Left lung (tissue), 10 donors: ENCODE results near the gene SLBP. TPM values are rescaled to one million over a fixed set of nuclear protein-coding genes. Genes with fewer than 3 reads are reported as not detected.
A peak's percentile ranks its signal among the peaks of the same experiment; 100 is the strongest.
"Not testable (repeated sequence)": the region's sequence is repeated elsewhere in the genome, so short reads cannot be mapped to it uniquely, and the experiment has no call there.

ENCODE experiments used
- ATAC-seq: fragments of 200-7000 bp; cut with Tn5 transposase; one replicate; pipeline ENCODE4 v1.9.1; 2020; ENCODE audit warnings: moderate library complexity
- DNase-seq, 4 donors: peaks; one replicate each; pipeline ENCODE4 v3.0.0-alpha.2; 2013 to 2020
- H3K27ac ChIP-seq, 2 donors: fragments of 200-600 bp; sonication (generic) in 1 of 2; one replicate each; pipeline versions ENCODE4 v1.5.0 to v1.8.0; 2020 to 2021
- H3K27me3 ChIP-seq, 2 donors: fragments of 200-600 bp; sonication (generic) in 1 of 2; one replicate each; pipeline versions ENCODE4 v1.5.0 to v1.8.0; 2020 to 2021
- H3K36me3 ChIP-seq, 2 donors: fragments of 200-600 bp; sonication (generic) in 1 of 2; one replicate each; pipeline versions ENCODE4 v1.5.0 to v1.8.0; 2020 to 2021
- H3K4me1 ChIP-seq, 2 donors: fragments of 200-600 bp; one replicate each; pipeline ENCODE4 v1.8.0; 2021
- H3K4me3 ChIP-seq, 2 donors: fragments of 200-600 bp; sonication (generic) in 1 of 2; one replicate each; pipeline versions ENCODE4 v1.5.0 to v1.8.0; 2020 to 2021; ENCODE audit warnings: mild to moderate bottlenecking in 1 of 2
- H3K9me3 ChIP-seq, 2 donors: fragments of 200-600 bp; sonication (generic) in 1 of 2; one replicate each; pipeline versions ENCODE4 v1.5.0 to v1.8.0; 2020 to 2021
- intact Hi-C, 2 donors: fragments of 100-400 bp; cut with DNase I; formaldehyde crosslinking; loops; one replicate each; pipeline versions ENCODE4 v1.11.2 to v1.14.2; 2022
- polyA plus RNA-seq, 6 donors: library from polyadenylated mRNA; unstranded; fragments of 120-200 nt; gene quantifications; one replicate each; pipeline ENCODE4 v1.2.1, GENCODE V29; 2013; ENCODE audit not compliant: insufficient read length in 6 of 6
- total RNA-seq, 2 donors: library from RNA; stranded (reverse); fragmentation: NEBNext Ultra II Directional; extraction: Animal tissue kit (Norgen Biotek cat#: 25700); gene quantifications; one replicate each; pipeline ENCODE4 v1.2.1, GENCODE V29; 2021
- TF ChIP-seq, protein P1 (sequence below), 2 donors: fragments of 200-600 bp; sonication (generic) in 1 of 2; IDR thresholded peaks; one replicate each; pipeline versions ENCODE4 v1.5.0 to v1.8.0; 2021; ENCODE audit warnings: antibody characterized with exemption in 2 of 2
- donor health status: DM: no; HTN: yes; CAD: no.
- donor health status: DM: no; HTN: no; CAD: no.

Gene SLBP
- total and polyA plus RNA-seq, 8 donors = 39.1 to 73.0 (median 60.0) TPM

DNA sequence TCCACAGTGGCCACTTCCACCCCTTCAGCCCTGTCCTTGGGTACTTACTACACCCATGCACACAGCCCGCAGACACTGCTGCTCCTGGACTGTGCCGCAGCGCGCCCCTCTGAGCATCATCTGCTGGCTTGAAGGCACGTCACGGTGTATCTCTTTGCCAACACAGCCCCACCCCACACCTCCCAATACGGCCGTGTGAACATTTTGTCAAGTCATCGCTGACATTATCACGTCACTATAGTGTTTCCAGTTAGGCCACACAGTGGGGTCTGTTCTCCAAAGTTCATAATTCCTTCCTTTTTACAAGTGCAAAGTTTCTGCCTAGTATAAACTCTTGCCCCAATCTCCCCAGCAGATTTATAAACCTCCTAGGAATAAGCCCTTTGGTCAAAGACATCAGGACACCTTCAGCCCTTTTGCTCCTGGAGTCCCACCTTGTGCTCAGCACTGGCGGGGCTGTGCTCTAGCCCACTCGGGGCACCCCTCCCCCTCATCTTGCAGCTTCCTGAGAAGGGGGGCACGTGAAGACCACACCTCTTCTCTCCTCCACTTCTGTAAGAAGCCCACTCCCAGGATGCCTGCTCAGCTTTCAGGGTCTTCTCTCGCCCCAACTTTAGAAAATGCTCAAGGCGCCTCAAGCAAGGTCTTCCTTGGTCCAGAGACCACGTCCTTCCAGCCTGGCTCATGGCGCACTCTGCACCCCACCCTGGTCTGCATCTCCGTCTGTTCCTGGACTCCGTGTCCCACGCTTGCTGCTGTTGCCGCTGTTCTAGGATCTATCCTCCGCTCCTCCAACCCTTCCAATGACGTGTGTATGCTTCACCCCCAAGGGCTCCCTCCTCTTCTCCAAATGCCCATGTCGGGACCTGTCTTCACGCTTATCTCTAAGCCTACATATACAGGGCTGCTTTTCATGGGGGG, 35.3 kb downstream of the SLBP start:
- Histone ChIP-seq H3K4me1 (no peaks in the 10 kb centered on the region), H3K9me3 (no peaks in the 10 kb centered on the region), H3K36me3 (no peaks in the 10 kb centered on the region), H3K4me3 (no peak overlapping the region), H3K27me3 (no peaks in the 10 kb centered on the region), H3K27ac (no peak overlapping the region)
- ATAC-seq (no peak), DNase-seq (no peak)
- TF ChIP-seq, protein P1, sequence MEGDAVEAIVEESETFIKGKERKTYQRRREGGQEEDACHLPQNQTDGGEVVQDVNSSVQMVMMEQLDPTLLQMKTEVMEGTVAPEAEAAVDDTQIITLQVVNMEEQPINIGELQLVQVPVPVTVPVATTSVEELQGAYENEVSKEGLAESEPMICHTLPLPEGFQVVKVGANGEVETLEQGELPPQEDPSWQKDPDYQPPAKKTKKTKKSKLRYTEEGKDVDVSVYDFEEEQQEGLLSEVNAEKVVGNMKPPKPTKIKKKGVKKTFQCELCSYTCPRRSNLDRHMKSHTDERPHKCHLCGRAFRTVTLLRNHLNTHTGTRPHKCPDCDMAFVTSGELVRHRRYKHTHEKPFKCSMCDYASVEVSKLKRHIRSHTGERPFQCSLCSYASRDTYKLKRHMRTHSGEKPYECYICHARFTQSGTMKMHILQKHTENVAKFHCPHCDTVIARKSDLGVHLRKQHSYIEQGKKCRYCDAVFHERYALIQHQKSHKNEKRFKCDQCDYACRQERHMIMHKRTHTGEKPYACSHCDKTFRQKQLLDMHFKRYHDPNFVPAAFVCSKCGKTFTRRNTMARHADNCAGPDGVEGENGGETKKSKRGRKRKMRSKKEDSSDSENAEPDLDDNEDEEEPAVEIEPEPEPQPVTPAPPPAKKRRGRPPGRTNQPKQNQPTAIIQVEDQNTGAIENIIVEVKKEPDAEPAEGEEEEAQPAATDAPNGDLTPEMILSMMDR (IDR thresholded peaks at IDR 0.05) = no peak
- intact Hi-C loops = no loop called here

DNA sequence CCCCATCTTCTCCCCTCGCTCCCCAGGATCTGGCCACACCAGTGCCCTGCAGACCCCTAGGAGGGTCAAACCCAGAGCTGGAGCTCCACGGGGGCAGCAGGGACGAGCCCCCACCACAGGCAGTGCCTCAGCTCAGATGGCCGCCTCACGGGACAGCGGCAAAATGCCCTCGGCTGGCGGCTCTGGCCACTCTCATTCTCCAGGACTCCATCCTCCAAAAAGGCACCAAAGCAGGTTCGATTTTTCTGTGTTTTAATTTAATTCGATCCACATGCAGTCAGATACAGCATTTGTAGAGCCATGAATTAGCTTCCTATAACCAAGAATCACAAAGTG, 36.3 kb downstream of the SLBP start:
- H3K27me3 ChIP-seq = no peaks in the 10 kb centered on the region
- ATAC-seq (no peak), DNase-seq (peak in 1 of 4 donors; percentile 62)
- intact Hi-C loops = no loop called here
- no peak overlapping the region for H3K4me3 ChIP-seq
- TF ChIP-seq, protein P1 (IDR thresholded peaks at IDR 0.05) = no peak
- H3K27ac ChIP-seq = no peak overlapping the region
- no peaks in the 10 kb centered on the region for H3K9me3 ChIP-seq
- no peaks in the 10 kb centered on the region for H3K36me3 ChIP-seq
- H3K4me1 ChIP-seq = no peaks in the 10 kb centered on the region

DNA sequence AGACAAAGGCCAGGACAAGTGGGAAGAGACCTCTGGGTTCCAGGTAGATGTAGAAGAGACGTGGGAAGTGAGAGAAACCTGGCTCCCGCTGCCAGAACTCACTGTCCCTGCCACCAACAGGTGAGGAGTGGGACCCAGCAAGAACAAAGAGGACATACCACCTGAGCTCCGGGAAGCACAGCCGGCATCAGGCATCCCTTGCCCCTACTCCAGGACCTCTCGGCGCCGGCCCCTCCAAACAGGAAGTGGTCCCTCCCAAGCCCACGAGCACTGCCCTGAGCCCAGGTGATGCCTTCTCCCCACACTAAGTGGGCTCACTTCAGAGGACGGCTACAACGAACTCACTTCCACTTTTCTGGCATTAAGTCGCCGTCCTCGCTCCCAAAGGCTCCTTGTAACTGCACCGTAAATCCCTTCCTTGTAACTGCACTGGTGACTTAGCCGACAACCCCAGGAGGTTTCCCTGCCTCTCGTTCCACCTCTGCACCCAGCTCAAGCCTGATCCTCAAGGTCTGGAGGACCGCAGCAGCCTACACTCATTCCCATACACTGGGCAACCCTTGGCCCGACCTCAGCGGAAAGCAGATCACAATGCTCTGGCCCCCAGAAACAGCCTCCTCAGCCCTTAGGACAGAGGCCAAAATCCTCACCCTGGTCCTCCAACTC, 36.9 kb downstream of the SLBP start:
- intact Hi-C loops = no loop called here
- ATAC-seq = no peak
- Histone ChIP-seq H3K36me3 (no peaks in the 10 kb centered on the region), H3K4me1 (no peaks in the 10 kb centered on the region), H3K27ac (no peak overlapping the region), H3K27me3 (no peaks in the 10 kb centered on the region), H3K4me3 (no peak overlapping the region), H3K9me3 (no peaks in the 10 kb centered on the region)
- TF ChIP-seq, protein P1 (IDR thresholded peaks at IDR 0.05) = no peak
- peak in 1 of 4 donors; percentile 65 for DNase-seq

DNA sequence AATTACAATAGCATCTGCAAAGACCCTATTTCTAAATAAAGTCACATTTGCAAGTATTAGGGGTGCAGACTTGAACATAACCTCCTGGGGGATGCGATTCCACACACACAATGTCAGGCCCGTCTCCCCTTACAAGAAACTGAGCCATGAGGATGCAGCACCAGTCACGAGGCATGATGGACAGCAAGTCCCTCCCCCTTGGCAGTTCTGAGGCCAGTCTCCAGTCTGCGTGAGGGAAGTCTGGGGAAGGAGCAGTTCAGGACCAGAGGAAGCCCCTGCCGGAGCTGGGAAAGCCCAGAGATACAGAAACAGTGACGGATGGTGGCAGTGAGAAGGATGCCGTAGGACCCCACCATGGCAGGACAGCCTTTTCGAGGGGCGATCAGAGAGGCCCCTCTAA, 37.4 kb downstream of the SLBP start:
- intact Hi-C loops = no loop called here
- Histone ChIP-seq H3K36me3 (no peaks in the 10 kb centered on the region), H3K27me3 (no peaks in the 10 kb centered on the region), H3K4me3 (no peak overlapping the region), H3K4me1 (no peaks in the 10 kb centered on the region), H3K9me3 (no peaks in the 10 kb centered on the region), H3K27ac (no peak overlapping the region)
- DNase-seq (peak in 1 of 4 donors; percentile 20), ATAC-seq (no peak)
- TF ChIP-seq, protein P1 (IDR thresholded peaks at IDR 0.05) = no peak

DNA sequence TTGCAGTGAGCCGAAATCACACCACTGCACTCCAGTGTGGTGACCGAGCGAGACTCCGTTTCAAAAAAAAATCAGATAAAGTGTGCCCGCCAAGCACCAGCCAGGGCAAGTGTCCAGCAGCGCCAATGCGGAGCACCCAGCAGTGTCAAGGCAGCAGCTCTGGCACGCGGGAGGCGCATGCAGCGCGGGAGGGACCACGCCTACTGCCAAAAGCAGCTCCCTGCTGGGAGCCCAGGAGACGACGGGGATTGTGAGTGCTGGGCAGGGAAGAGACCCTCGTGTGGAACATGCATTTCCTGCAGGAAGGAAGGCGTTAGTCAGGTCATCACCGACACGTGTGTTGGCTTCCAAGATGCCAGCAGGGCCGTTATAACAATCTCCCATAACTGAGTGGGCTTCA, 38.4 kb downstream of the SLBP start:
- intact Hi-C loops = no loop called here
- Histone ChIP-seq H3K4me3 (no peak overlapping the region), H3K27ac (no peak overlapping the region), H3K27me3 (no peaks in the 10 kb centered on the region), H3K36me3 (no peaks in the 10 kb centered on the region), H3K4me1 (no peaks in the 10 kb centered on the region), H3K9me3 (no peaks in the 10 kb centered on the region)
- DNase-seq (no peak), ATAC-seq (no peak)
- TF ChIP-seq, protein P1 (IDR thresholded peaks at IDR 0.05) = no peak

DNA sequence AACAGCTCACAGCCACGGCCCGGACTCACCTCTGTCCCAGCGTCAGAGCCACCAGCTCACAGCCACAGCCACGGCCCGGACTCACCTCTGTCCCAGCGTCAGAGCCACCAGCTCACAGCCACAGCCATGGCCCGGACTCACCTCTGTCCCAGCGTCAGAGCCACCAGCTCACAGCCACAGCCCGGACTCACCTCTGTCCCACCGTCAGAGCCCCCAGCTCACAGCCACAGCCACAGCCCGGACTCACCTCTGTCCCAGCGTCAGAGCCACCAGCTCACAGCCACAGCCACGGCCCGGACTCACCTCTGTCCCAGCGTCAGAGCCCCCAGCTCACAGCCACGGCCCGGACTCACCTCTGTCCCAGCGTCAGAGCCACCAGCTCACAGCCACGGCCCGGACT, 41.1 kb downstream of the SLBP start:
- H3K27ac ChIP-seq, H3K36me3 ChIP-seq, H3K27me3 ChIP-seq, intact Hi-C loops, H3K9me3 ChIP-seq, H3K4me1 ChIP-seq, H3K4me3 ChIP-seq, ATAC-seq, DNase-seq: not testable (repeated sequence)
